DMS53 (cell line): ENCODE measurements around the gene ACOT12.
A peak's percentile ranks its signal among the peaks of the same experiment; 100 is the strongest.

Source experiments
- DNase-seq: peaks from one replicate; lab custom pipeline; 2025; lab: John Stamatoyannopoulos, UW

Gene ACOT12

DNA sequence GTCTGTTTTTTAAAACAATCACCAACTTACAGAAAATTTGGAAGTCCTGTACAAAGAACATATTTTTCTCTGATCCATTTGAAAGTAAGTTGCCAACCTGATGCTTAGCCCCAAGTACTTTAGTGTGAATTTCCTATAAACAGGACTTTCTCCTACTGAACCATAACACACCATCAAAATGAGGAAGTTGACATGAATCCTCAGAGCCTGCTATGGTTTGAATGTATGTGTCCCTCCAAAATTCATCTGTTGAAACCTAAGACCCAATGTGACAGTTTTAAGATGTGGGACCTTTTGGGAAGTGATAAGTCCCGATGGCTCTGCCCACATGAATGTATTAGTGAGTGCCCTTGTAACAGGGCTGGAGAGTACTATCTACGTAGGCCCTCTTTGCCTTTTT is 6.4 kb upstream of the ACOT12 start:
- no peak for DNase-seq

DNA sequence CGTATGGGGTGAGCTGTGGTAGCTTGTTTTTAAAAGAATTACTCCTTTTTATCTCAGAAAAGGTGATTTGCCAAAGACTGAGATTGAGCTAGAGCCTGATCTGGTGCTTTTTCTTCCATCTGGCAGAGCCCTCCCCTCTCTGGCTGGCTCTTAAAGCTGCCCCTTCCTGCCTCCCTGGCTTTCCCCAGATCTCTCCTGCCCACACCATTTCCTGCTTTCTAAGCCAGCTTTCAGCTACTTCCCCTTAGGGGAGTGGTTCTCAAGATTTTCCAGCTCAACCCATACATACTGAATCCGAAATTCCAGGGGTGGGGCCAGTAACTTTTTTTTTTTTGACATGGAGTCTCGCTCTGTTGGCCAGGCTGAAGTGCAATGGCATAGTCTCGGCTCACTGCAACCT is 4.8 kb upstream of the ACOT12 start:
- no peak for DNase-seq

- no peak for DNase-seq
Observed at GRCh38 chr5:81397176-81397575, 3.2 kb upstream of the ACOT12 start.

GRCh38 chr5:81395262-81395661 is 1.3 kb upstream of the ACOT12 start:
- no peak for DNase-seq

DNA sequence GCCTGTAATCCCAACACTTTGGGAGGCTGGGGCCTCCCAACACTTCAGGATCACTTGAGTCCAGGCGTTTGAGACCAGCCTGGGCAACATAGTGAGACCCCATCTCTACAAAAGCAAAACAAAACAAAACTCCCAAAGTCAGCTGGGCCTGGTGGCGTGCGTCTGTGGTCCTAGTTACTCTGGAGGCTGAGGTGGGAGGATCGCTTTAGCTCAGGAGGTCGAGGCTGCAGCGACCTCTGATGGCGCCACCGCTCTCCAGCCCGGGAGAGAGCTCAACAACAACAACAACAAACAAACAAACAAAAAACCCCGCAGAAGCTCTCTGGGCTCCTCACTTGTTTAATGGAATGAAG is 528 bp downstream of the ACOT12 start:
- no peak for DNase-seq

- DNase-seq, result no peak
Observed at GRCh38 chr5:81389025-81389424, 4.9 kb downstream of the ACOT12 start.

- no peak for DNase-seq
Observed at GRCh38 chr5:81388169-81388568, 5.8 kb downstream of the ACOT12 start.

GRCh38 chr5:81383867-81384266 is 10.1 kb downstream of the ACOT12 start:
- DNase-seq, result peak; percentile 73

GRCh38 chr5:81371354-81371876 is 22.5 kb downstream of the ACOT12 start:
- peak; percentile 85 for DNase-seq

DNA sequence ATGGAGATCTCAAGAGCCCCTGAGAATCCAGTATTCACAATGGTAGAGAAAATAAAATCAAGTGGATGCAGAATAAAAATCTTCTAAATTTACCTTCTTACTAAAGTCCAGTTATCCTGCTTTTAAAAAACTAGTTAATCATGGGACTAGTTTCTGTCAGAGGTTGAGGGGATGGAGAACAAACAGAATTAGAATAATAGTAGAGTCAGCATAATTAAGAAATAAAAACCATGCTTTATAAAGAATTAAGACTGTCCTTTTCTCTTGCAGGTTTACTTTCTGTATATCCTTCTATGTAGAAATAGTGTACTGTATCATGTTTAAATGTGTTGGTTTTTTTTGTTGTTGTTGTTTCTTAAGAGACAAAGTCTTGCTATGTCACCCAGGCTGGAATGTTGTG is 23.0 kb downstream of the ACOT12 start:
- DNase-seq, result no peak

DNA sequence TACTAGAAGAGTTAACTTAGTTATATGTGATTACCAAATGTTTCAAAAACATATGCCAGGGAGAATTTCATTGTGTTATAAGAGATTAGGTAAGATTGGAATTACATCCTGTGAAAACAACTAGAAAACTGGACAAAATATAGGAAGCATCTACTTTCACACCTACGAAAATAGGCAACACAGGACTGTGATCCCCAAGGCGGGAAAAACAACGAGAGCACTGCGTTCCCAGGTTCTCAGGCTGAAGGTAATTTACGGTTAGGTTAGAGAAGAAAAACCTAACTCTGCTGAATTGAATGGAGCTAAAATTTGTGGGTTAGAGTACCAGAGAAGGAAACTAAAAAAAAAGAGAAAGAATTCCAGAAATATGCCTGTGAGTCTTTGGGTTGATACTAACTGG is 28.4 kb downstream of the ACOT12 start:
- DNase-seq, result no peak

GRCh38 chr5:81363093-81363871 is 30.7 kb downstream of the ACOT12 start:
- DNase-seq, result peak; percentile 13

DNA sequence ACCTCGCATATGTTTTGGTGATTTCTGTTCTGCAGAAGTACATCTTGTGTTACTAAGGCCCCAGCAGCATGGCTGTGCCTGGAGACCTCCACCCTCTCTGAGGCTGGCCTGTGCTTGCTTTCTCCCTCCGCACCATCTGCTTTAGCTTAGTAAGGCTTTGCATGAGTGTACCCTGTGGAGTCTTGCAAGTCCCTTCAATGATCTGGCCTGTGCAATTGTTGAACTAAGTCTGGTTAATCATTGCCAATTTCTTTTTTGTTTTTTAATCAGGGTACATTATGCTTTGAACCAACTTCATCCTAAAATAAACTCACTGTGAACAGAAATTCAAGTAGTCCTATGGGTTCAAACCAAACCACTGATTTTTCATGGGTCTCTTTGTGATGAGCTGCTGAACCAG is 32.3 kb downstream of the ACOT12 start:
- DNase-seq, result peak; percentile 34

DNA sequence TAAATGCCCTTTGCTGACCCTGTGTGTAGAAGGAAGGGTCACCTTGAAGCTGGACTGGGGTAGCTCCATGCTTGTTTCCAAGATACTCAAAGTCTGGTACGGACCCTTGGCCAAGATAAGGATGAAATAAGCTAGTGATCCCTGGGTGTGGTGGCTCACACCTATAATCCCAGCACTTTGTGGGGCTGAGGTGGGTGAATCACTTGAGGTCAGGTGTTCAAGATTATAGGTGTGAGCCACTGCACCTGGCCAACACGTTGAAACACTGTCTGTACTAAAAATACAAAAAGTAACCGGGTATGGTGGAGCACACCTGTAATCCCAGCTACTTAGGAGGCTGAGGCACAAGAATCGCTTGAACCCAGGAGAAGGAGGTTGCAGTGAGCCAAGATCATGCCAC is 33.3 kb downstream of the ACOT12 start:
- DNase-seq, result no peak

DNA sequence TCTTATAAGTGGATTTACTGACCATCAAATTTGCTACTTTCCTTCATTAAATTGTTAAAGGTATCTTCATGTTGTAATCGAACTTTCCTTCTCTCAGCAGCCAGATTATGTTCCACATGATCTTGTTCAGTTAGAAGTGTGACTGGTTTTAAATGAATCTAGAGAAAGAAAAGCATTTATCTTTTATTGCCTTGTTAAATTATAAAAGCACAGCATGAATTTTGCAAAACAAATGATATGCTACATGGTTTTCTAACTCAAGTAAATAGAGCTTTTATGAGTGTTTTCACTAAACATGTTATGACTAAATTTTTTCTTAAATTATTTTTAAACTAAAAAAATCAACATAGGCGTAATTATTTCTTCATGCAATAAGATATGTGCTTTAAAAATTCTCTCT is 34.1 kb downstream of the ACOT12 start:
- no peak for DNase-seq

DNA sequence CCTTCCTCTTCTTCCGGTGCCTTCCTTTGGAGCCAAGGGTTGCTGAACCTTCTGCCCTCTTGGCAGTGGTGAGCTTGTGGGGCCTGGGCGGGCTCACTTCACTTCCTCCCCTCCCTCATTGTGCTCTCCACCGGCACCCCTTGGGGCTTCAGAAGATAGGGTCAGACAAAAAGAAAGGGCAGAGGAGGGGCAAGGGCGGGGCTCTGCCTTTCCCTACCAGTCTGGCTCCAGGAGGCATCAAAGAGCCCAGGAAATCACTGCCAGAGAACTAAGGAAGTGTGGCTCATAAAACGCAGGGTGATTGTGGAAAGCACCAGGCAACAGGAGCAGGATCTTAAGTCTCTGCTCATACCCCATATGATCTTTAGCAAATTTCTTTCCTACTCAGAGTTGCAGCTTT is 34.8 kb downstream of the ACOT12 start:
- DNase-seq, result no peak

- DNase-seq, result peak; percentile 37
Observed at GRCh38 chr5:81355291-81356251, 38.4 kb downstream of the ACOT12 start.

- DNase-seq, result no peak
Observed at GRCh38 chr5:81354093-81354492, 39.8 kb downstream of the ACOT12 start.

GRCh38 chr5:81353189-81353588 is 40.7 kb downstream of the ACOT12 start:
- peak; percentile 25 for DNase-seq

GRCh38 chr5:81350507-81350906 is 43.4 kb downstream of the ACOT12 start:
- no peak for DNase-seq

DNA sequence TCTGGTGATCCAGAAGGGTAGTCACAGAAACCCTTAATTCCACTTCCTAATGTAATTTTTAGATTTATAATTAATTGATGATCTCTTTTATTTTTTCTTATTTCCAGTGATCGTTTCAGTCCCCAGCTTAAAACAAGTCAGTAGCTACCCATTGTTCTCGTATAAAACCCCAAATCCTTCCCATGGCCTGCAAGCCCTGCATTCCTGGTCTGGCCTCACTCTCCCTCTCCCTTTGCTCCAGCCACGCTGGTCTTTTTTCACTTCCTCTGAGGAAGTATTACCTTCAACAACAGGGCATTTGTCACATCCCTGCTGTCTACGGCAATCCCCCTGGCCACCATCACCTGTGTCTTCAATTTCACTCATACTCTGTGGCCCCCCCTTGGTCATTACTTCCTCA is 44.8 kb downstream of the ACOT12 start:
- DNase-seq, result no peak

- DNase-seq, result no peak
Observed at GRCh38 chr5:81345411-81346003, 48.4 kb downstream of the ACOT12 start.

- DNase-seq, result no peak
Observed at GRCh38 chr5:81344736-81345135, 49.2 kb downstream of the ACOT12 start.
